Activated CD4-positive, CD25-positive, alpha-beta regulatory T cell treated with anti-CD3 and anti-CD28 coated beads, Interleukin-2, amount 50 U/mL, for 24 hours (primary cell): Measurements from ENCODE around the gene FAM234B.
"Not testable (repeated sequence)": the region's sequence is repeated elsewhere in the genome, so short reads cannot be mapped to it uniquely, and the experiment has no call there.

Experiments used
- ATAC-seq, 2 donors: fragments of 150-1000 bp; cut with Tn5 transposase; one replicate each; pipeline ENCODE4 v1.10.0; 2021; ENCODE audit warnings: mild to moderate bottlenecking in 1 of 2, moderate library complexity in 1 of 2

FAM234B gene

GRCh38 chr12:13023811-13024530 is 20.2 kb upstream of the FAM234B start:
- ATAC-seq, result no peak

- ATAC-seq, result no peak
Observed at GRCh38 chr12:13024531-13024916, 19.7 kb upstream of the FAM234B start.

GRCh38 chr12:13026286-13026685 is 17.9 kb upstream of the FAM234B start:
- ATAC-seq, result no peak

GRCh38 chr12:13027032-13027431 is 17.1 kb upstream of the FAM234B start:
- no peak for ATAC-seq

GRCh38 chr12:13027508-13027907 is 16.7 kb upstream of the FAM234B start:
- ATAC-seq, result no peak

GRCh38 chr12:13028825-13029570 is 15.2 kb upstream of the FAM234B start:
- ATAC-seq, result no peak

- no peak for ATAC-seq
Observed at GRCh38 chr12:13030541-13031291, 13.5 kb upstream of the FAM234B start.

GRCh38 chr12:13032164-13032563 is 12.0 kb upstream of the FAM234B start:
- no peak for ATAC-seq

GRCh38 chr12:13033476-13033875 is 10.7 kb upstream of the FAM234B start:
- no peak for ATAC-seq

GRCh38 chr12:13035335-13035734 is 8.8 kb upstream of the FAM234B start:
- not testable (repeated sequence) for ATAC-seq

- no peak for ATAC-seq
Observed at GRCh38 chr12:13036881-13037280, 7.3 kb upstream of the FAM234B start.

GRCh38 chr12:13038491-13039161 is 5.6 kb upstream of the FAM234B start:
- ATAC-seq, result no peak

- no peak for ATAC-seq
Observed at GRCh38 chr12:13039328-13039956, 4.7 kb upstream of the FAM234B start.

- ATAC-seq, result no peak
Observed at GRCh38 chr12:13041224-13041623, 3.0 kb upstream of the FAM234B start.

GRCh38 chr12:13042666-13043230 is 1.4 kb upstream of the FAM234B start:
- ATAC-seq, result no peak

GRCh38 chr12:13044906-13045299 is 722 bp downstream of the FAM234B start:
- no peak for ATAC-seq

- no peak for ATAC-seq
Observed at GRCh38 chr12:13045816-13046215, 1.6 kb downstream of the FAM234B start.

- ATAC-seq, result peak; percentile 52 to 82
Observed at GRCh38 chr12:13046964-13047363, 2.8 kb downstream of the FAM234B start.

GRCh38 chr12:13049816-13050215 is 5.6 kb downstream of the FAM234B start:
- no peak for ATAC-seq

GRCh38 chr12:13052421-13052820 is 8.2 kb downstream of the FAM234B start:
- peak; percentile 73 to 79 for ATAC-seq

GRCh38 chr12:13053617-13054016 is 9.4 kb downstream of the FAM234B start:
- ATAC-seq, result not testable (repeated sequence)

- no peak for ATAC-seq
Observed at GRCh38 chr12:13060581-13060980, 16.4 kb downstream of the FAM234B start.
